ENCODE data around the gene TCERG1.

Gene TCERG1

GRCh38 chr5:146490089-146490843 is 43.1 kb downstream of the TCERG1 start:
- H3K9me3 ChIP-seq (ENCODE audit: insufficient read depth, low read length), result no peaks in the 10 kb centered on the region
- H3K79me2 ChIP-seq (ENCODE audit: low read length), result no peaks in the 10 kb centered on the region
- no peak overlapping the region for H3K9ac ChIP-seq (ENCODE audit: low read length)
- H2AFZ ChIP-seq (ENCODE audit: low read depth, low read length), result no peak overlapping the region
- H3K4me1 ChIP-seq (ENCODE audit: low read length), result no peaks in the 10 kb centered on the region
- no peak overlapping the region for H3K4me3 ChIP-seq (ENCODE audit: low read length)
- H3K4me2 ChIP-seq (ENCODE audit: low read length), result no peak overlapping the region
- peaks cover 6% of the 10 kb centered on the region for H3K36me3 ChIP-seq (replicated peaks; ENCODE audit: low read depth, low read length)
- H3K27ac ChIP-seq (ENCODE audit: low read length), result no peak overlapping the region
- H3K27me3 ChIP-seq (ENCODE audit: low read depth, low read length), result no peaks in the 10 kb centered on the region
- no peaks in the 10 kb centered on the region for H4K20me1 ChIP-seq (ENCODE audit: insufficient read depth, low read length)
- TF ChIP-seq EZH2phosphoT487 (IDR thresholded peaks at IDR 0.05; ENCODE audit: low read depth), result no peak
- TF ChIP-seq, protein P1, sequence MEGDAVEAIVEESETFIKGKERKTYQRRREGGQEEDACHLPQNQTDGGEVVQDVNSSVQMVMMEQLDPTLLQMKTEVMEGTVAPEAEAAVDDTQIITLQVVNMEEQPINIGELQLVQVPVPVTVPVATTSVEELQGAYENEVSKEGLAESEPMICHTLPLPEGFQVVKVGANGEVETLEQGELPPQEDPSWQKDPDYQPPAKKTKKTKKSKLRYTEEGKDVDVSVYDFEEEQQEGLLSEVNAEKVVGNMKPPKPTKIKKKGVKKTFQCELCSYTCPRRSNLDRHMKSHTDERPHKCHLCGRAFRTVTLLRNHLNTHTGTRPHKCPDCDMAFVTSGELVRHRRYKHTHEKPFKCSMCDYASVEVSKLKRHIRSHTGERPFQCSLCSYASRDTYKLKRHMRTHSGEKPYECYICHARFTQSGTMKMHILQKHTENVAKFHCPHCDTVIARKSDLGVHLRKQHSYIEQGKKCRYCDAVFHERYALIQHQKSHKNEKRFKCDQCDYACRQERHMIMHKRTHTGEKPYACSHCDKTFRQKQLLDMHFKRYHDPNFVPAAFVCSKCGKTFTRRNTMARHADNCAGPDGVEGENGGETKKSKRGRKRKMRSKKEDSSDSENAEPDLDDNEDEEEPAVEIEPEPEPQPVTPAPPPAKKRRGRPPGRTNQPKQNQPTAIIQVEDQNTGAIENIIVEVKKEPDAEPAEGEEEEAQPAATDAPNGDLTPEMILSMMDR (IDR thresholded peaks at IDR 0.05; ENCODE audit: low read depth, low read length), result no peak

DNA sequence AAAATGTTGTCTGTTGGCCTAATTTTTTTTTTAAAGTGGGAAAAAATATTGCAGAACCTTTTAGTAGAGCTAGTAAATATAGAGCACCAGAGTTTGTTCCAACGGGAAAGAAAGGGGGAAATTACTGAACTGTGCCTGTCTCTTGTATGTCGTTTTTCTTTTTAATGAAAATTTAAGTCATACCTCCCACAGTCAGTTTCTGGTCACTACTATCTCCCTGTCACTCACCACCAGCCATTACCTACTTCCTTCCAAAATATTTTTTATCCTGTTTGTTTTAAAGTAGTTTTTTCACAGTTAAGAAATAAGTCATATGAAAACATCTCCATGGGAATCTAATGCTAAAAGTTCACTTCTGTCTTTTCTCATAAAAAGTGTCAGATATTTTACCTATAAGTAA is 47.5 kb downstream of the TCERG1 start:
- Histone ChIP-seq H3K4me2 (ENCODE audit: low read length) (no peak overlapping the region), H3K36me3 (replicated peaks; ENCODE audit: low read depth, low read length) (peaks cover 10% of the 10 kb centered on the region), H3K4me1 (ENCODE audit: low read length) (no peaks in the 10 kb centered on the region), H3K9ac (ENCODE audit: low read length) (no peak overlapping the region), H3K27ac (ENCODE audit: low read length) (no peak overlapping the region), H3K9me3 (ENCODE audit: insufficient read depth, low read length) (no peaks in the 10 kb centered on the region), H3K27me3 (ENCODE audit: low read depth, low read length) (no peaks in the 10 kb centered on the region), H3K4me3 (ENCODE audit: low read length) (no peak overlapping the region), H2AFZ (ENCODE audit: low read depth, low read length) (no peak overlapping the region), H3K79me2 (ENCODE audit: low read length) (peaks cover 4% of the 10 kb centered on the region; the same call in 1 of the 2 replicates), H4K20me1 (ENCODE audit: insufficient read depth, low read length) (no peaks in the 10 kb centered on the region)
- TF ChIP-seq EZH2phosphoT487 (IDR thresholded peaks at IDR 0.05; ENCODE audit: low read depth), result no peak
- TF ChIP-seq, protein P1 (IDR thresholded peaks at IDR 0.05; ENCODE audit: low read depth, low read length), result no peak

DNA sequence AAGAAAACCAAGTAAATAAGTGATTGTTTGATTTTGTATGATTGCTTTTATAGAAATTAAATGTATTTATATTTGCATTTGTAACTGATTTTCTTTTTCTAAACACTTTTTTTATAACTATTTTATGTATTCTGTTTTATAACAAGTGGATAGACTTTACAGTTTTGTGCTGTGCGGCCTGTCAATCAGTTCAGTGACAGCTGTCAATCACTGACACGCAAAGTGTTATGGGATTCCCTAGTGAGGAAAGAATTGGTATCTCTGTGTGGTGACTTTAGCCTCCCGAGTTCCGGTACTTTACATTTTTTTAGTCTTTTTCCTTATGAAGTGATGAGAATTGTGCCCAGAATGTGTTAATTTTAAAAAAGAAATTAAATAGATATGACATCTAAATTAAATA is 52.5 kb downstream of the TCERG1 start:
- H3K4me3 ChIP-seq (ENCODE audit: low read length), result no peak overlapping the region
- H3K4me1 ChIP-seq (ENCODE audit: low read length), result no peaks in the 10 kb centered on the region
- H3K27me3 ChIP-seq (ENCODE audit: low read depth, low read length), result no peaks in the 10 kb centered on the region
- no peak overlapping the region for H3K4me2 ChIP-seq (ENCODE audit: low read length)
- peaks cover 4% of the 10 kb centered on the region; the same call in 1 of the 2 replicates for H3K79me2 ChIP-seq (ENCODE audit: low read length)
- no peaks in the 10 kb centered on the region for H4K20me1 ChIP-seq (ENCODE audit: insufficient read depth, low read length)
- H3K9me3 ChIP-seq (ENCODE audit: insufficient read depth, low read length), result no peaks in the 10 kb centered on the region
- H3K27ac ChIP-seq (ENCODE audit: low read length), result no peak overlapping the region
- H3K36me3 ChIP-seq (replicated peaks; ENCODE audit: low read depth, low read length), result peaks cover 39% of the 10 kb centered on the region
- TF ChIP-seq, protein P1 (IDR thresholded peaks at IDR 0.05; ENCODE audit: low read depth, low read length), result no peak
- TF ChIP-seq EZH2phosphoT487 (IDR thresholded peaks at IDR 0.05; ENCODE audit: low read depth), result no peak
- no peak overlapping the region for H2AFZ ChIP-seq (ENCODE audit: low read depth, low read length)
- H3K9ac ChIP-seq (ENCODE audit: low read length), result no peak overlapping the region

- Histone ChIP-seq H3K27ac (ENCODE audit: low read length) (no peak overlapping the region), H3K36me3 (replicated peaks; ENCODE audit: low read depth, low read length) (peaks cover 46% of the 10 kb centered on the region)
Observed at GRCh38 chr5:146507428-146507827, 60.3 kb downstream of the TCERG1 start.

More at GRCh38 chr5:146507428-146507827, 60.3 kb downstream of the TCERG1 start:
- no peaks in the 10 kb centered on the region for H3K4me1 ChIP-seq (ENCODE audit: low read length)
- H3K27me3 ChIP-seq (ENCODE audit: low read depth, low read length), result no peaks in the 10 kb centered on the region
- H3K4me3 ChIP-seq (ENCODE audit: low read length), result no peak overlapping the region
- no peak overlapping the region for H2AFZ ChIP-seq (ENCODE audit: low read depth, low read length)
- TF ChIP-seq, protein P1 (IDR thresholded peaks at IDR 0.05; ENCODE audit: low read depth, low read length), result no peak
- TF ChIP-seq EZH2phosphoT487 (IDR thresholded peaks at IDR 0.05; ENCODE audit: low read depth), result no peak
- H4K20me1 ChIP-seq (ENCODE audit: insufficient read depth, low read length), result no peaks in the 10 kb centered on the region
- H3K79me2 ChIP-seq (ENCODE audit: low read length), result no peaks in the 10 kb centered on the region
- H3K9me3 ChIP-seq (ENCODE audit: insufficient read depth, low read length), result no peaks in the 10 kb centered on the region
- no peak overlapping the region for H3K4me2 ChIP-seq (ENCODE audit: low read length)
- no peak overlapping the region for H3K9ac ChIP-seq (ENCODE audit: low read length)

All from OCI-LY3 (cell line).